ENCODE measurements around the gene TRIB2.

- TF ChIP-seq CTCF (IDR thresholded peaks at IDR 0.05; ENCODE audit: extremely low read depth in 1 of 2, insufficient read depth in 1 of 2, low read depth in 1 of 2, low read length in 2 of 2) (no peak), POLR2A (IDR thresholded peaks at IDR 0.05; ENCODE audit: low read depth, low read length) (no peak), MYC (IDR thresholded peaks at IDR 0.05; ENCODE audit: low read depth, low read length) (no peak), POLR2AphosphoS5 (IDR thresholded peaks at IDR 0.05; ENCODE audit: insufficient read depth, low read depth, low read length) (no peak)
These were observed 15.9 kb downstream of the TRIB2 start for GRCh38 chr2:12732651-12733050.
